SJCRH30 (cell line): Measurements from ENCODE around the gene MYOG. TPM values are rescaled to one million over a fixed set of nuclear protein-coding genes. Genes with fewer than 3 reads are reported as not detected.

Experiments
- DNase-seq, 2 experiments: peaks; one replicate each; pipeline ENCODE4 v3.0.0-alpha.2; 2015 to 2020
- H3K27ac ChIP-seq: fragments of 250-450 bp; sonication (Bioruptor Pico); 2 replicates; pipeline ENCODE4 v1.5.1; 2020; ENCODE audit warnings: mild to moderate bottlenecking, moderate library complexity
- H3K27me3 ChIP-seq: fragments of 250-450 bp; sonication (Bioruptor Pico); 2 replicates; pipeline ENCODE4 v1.5.1; 2020; ENCODE audit warnings: mild to moderate bottlenecking, moderate library complexity
- H3K36me3 ChIP-seq: fragments of 250-450 bp; sonication (Bioruptor Pico); 2 replicates; pipeline ENCODE4 v1.5.1; 2020; ENCODE audit warnings: mild to moderate bottlenecking, moderate library complexity
- H3K4me1 ChIP-seq: fragments of 250-450 bp; sonication (Bioruptor Pico); 2 replicates; pipeline ENCODE4 v1.5.1; 2020; ENCODE audit warnings: mild to moderate bottlenecking, moderate library complexity
- H3K4me3 ChIP-seq: fragments of 250-450 bp; sonication (Bioruptor Pico); 2 replicates; pipeline ENCODE4 v1.5.1; 2020; ENCODE audit warnings: mild to moderate bottlenecking, moderate library complexity
- H3K9me3 ChIP-seq: fragments of 250-450 bp; sonication (Bioruptor Pico); replicated peaks from 2 replicates; pipeline ENCODE4 v1.5.1; 2020; ENCODE audit warnings: mild to moderate bottlenecking, moderate library complexity
- total RNA-seq: library from RNA; depleted of rRNA; stranded (reverse); fragments of >200 nt; shearing (Covaris generic); gene quantifications from 2 replicates; pipeline ENCODE4 v1.2.3, GENCODE V29; 2014

The MYOG gene
- total RNA-seq, 1 experiment from 2014 or later, result 525 TPM

DNA sequence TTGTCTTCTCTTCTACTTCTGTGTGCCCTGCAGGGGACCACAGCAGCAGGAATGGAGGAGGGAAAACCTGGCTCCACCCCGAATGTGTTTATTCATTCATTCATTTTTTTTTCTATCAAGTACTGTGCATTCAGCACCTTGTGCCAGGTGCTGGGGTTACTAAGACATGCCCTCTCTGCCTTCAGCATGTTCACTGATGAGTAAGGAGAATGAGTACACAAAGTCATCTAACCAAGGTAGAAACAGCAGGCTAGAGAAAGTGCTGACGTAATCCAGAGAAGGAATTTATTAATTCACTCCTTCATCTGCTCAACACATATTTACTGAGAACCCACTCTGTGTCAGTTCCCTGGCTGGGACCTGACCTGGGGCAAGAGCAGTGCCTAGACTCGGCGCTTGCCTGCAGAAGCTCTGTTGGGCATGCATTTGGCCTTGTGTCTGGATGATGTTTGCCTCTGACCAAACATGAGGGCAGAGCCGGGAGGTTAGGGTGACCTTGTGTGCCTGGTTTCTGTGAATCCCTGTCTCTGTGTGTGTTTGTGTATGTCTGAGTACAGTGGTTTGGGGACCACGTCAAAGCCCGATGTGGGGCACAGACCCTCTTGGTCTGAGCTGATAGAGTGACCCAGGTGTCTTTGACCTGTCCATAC is 3.3 kb upstream of the MYOG start:
- Histone ChIP-seq H3K9me3 (peaks cover 11% of the 10 kb centered on the region), H3K4me1 (peaks cover 60% of the 10 kb centered on the region), H3K27ac (peak overlapping the region; percentile 96), H3K36me3 (peaks cover 8% of the 10 kb centered on the region), H3K4me3 (no peak overlapping the region), H3K27me3 (no peaks in the 10 kb centered on the region)
- DNase-seq, result no peak

- Histone ChIP-seq H3K27me3 (no peaks in the 10 kb centered on the region), H3K4me1 (peaks cover 62% of the 10 kb centered on the region), H3K4me3 (no peak overlapping the region), H3K9me3 (peaks cover 8% of the 10 kb centered on the region), H3K27ac (peak overlapping the region; percentile 96), H3K36me3 (peaks cover 15% of the 10 kb centered on the region)
- no peak for DNase-seq
These were observed 2.6 kb upstream of the MYOG start for GRCh38 chr1:203088441-203088840.

- DNase-seq, result peak in 1 of 2 experiments; percentile 65
- H3K36me3 ChIP-seq, result peaks cover 25% of the 10 kb centered on the region
- peak overlapping the region; percentile 94 for H3K27ac ChIP-seq
- H3K9me3 ChIP-seq, result no peaks in the 10 kb centered on the region
- peaks cover 65% of the 10 kb centered on the region for H3K4me1 ChIP-seq
- H3K27me3 ChIP-seq, result no peaks in the 10 kb centered on the region
- peak overlapping the region; percentile 79 for H3K4me3 ChIP-seq
These were observed 1.4 kb upstream of the MYOG start for GRCh38 chr1:203086992-203087763.

GRCh38 chr1:203084588-203085527 is 954 bp downstream of the MYOG start:
- peaks cover 43% of the 10 kb centered on the region for H3K4me1 ChIP-seq
- no peaks in the 10 kb centered on the region for H3K9me3 ChIP-seq
- H3K36me3 ChIP-seq, result peaks cover 34% of the 10 kb centered on the region
- DNase-seq, result peak; percentile 83 to 89
- H3K27me3 ChIP-seq, result no peaks in the 10 kb centered on the region
- H3K27ac ChIP-seq, result peak overlapping the region; percentile 94
- H3K4me3 ChIP-seq, result peak overlapping the region; percentile 79

- Histone ChIP-seq H3K4me1 (peaks cover 32% of the 10 kb centered on the region), H3K36me3 (peaks cover 39% of the 10 kb centered on the region), H3K27me3 (no peaks in the 10 kb centered on the region), H3K27ac (no peak overlapping the region), H3K9me3 (no peaks in the 10 kb centered on the region), H3K4me3 (peak overlapping the region; percentile 79)
- no peak for DNase-seq
These were observed 2.3 kb downstream of the MYOG start for GRCh38 chr1:203083463-203083921.

- Histone ChIP-seq H3K4me3 (peak overlapping the region; percentile 79), H3K36me3 (peaks cover 39% of the 10 kb centered on the region), H3K27me3 (no peaks in the 10 kb centered on the region), H3K27ac (no peak overlapping the region), H3K9me3 (no peaks in the 10 kb centered on the region), H3K4me1 (peaks cover 27% of the 10 kb centered on the region)
- peak in 1 of 2 experiments; percentile 4 for DNase-seq
These were observed 3.0 kb downstream of the MYOG start for GRCh38 chr1:203082571-203083462.

DNA sequence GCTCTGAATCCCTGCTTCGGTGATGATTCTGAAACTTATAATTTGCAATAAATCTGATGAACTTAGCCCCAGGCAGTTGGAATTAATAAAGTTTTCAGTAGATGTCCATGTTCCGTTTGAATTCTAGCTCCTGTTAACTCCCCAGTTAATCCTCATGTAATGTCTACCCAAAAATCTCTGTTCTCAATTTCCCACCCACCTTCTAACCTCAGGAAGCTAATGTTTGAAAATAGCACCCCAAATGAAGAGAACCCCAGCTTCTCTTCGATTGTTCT is 3.6 kb downstream of the MYOG start:
- Histone ChIP-seq H3K4me3 (no peak overlapping the region), H3K27me3 (no peaks in the 10 kb centered on the region), H3K27ac (no peak overlapping the region), H3K9me3 (no peaks in the 10 kb centered on the region), H3K4me1 (peaks cover 21% of the 10 kb centered on the region), H3K36me3 (peaks cover 46% of the 10 kb centered on the region)
- DNase-seq, result no peak

DNA sequence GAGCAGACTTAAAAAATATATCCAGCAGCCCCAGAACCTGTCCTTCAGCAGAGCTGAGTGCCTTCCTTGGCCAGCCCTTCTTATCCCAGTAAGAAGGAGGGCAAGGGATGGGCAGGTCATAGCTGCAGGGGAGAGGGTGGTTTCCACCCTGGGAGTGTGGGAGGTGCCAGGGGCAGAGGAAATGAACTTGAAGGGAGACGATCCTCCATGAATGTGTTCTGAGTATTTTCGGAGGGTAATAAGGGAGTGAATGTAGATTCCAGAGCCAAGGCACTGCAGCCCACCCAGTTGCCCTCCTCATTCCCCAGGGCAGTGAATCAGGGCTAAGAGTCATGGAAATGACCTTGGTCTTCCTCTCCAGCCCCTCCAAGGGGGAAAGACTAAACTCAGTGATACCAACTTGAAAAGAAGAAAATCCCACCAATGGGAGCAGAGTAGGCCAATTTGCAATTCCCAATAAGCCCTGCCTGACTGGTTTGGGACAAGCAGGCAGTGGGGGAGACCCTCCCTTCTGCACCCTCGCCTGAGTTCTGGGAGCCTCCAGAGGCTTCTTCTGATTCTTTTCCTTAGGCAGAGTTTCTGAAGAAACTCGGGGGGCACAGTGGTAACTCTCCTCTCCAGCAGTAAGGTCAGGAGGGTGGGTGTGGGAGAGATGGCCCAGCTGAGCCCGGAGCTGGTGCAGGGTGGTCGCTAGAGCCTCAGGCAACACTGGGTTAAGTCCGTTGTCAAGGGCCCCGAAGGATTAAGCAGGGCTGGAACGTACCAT is 4.2 kb downstream of the MYOG start:
- no peaks in the 10 kb centered on the region for H3K27me3 ChIP-seq
- DNase-seq, result no peak
- no peak overlapping the region for H3K27ac ChIP-seq
- H3K4me3 ChIP-seq, result no peak overlapping the region
- no peaks in the 10 kb centered on the region for H3K9me3 ChIP-seq
- peaks cover 16% of the 10 kb centered on the region for H3K4me1 ChIP-seq
- peaks cover 50% of the 10 kb centered on the region for H3K36me3 ChIP-seq

DNA sequence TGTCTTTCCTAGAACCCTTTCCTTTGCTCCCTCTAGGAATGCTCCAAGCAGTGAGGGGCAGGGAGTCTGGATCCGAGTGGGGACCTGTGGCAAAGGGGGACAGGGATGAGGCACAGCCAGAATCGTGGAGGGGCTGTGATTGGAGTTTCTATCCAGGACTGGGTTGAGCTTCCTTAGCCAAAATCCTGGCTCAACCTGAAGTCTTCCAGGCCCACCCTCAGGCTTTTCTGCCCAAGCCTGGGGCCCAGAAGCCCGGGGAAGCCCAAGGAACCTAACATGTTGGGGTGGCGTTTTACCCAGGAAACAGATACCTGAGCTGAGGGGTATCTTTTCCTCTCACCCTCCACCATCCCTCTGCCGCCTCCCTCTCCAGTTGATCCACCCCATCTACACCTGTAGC is 5.4 kb downstream of the MYOG start:
- Histone ChIP-seq H3K27ac (no peak overlapping the region), H3K36me3 (peaks cover 59% of the 10 kb centered on the region), H3K4me3 (no peak overlapping the region), H3K9me3 (no peaks in the 10 kb centered on the region), H3K27me3 (no peaks in the 10 kb centered on the region), H3K4me1 (peaks cover 12% of the 10 kb centered on the region; the same call in 1 of the 2 replicates)
- no peak for DNase-seq

GRCh38 chr1:203078478-203078877 is 7.3 kb downstream of the MYOG start:
- Histone ChIP-seq H3K9me3 (no peaks in the 10 kb centered on the region), H3K27me3 (no peaks in the 10 kb centered on the region), H3K4me1 (peaks cover 10% of the 10 kb centered on the region; the same call in 1 of the 2 replicates), H3K36me3 (peaks cover 54% of the 10 kb centered on the region), H3K27ac (no peak overlapping the region), H3K4me3 (no peak overlapping the region)
- DNase-seq, result no peak

DNA sequence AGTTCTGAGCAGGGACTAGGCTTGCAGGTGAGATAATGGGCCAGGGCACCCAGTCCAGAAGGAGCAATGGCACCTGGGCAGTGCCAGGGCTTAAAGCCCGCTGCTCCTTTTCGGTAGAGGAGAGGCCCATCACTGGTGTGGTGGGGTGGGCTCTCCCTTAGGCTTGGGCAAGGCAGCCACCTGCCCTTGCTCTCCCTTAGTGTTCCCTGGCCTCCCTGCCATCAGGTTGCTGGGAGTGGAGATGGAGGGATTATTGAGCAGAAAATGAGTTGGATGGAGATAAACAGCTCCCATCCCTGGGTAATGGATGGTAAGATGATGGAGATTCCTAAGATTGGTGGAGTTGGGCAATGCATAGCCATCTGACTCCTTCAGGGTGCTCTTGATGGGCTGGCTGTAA is 7.9 kb downstream of the MYOG start:
- H3K4me1 ChIP-seq, result peaks cover 7% of the 10 kb centered on the region; the same call in 1 of the 2 replicates
- no peak for DNase-seq
- no peak overlapping the region for H3K27ac ChIP-seq
- H3K36me3 ChIP-seq, result peaks cover 54% of the 10 kb centered on the region
- no peaks in the 10 kb centered on the region for H3K9me3 ChIP-seq
- no peaks in the 10 kb centered on the region for H3K27me3 ChIP-seq
- no peak overlapping the region for H3K4me3 ChIP-seq

DNA sequence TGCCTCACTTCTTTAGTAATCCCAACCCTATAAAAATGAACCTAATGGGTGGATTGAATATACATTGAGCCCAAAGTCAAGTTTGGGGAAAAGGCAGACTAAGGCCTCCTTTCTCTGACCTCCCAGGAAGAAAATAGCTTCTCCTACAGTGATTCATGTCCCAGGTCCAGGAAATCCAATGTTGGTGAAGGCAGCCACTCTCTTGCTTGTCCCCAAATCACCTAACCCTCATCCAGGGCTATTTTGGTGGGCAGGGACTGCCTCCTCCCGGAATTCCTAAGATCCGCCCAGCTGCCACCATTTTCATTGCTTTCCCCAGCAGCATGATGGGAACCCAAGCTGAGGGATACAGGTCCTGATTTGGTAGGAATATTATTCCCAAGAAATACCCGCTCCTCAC is 8.4 kb downstream of the MYOG start:
- Histone ChIP-seq H3K27ac (no peak overlapping the region), H3K27me3 (no peaks in the 10 kb centered on the region)

DNA sequence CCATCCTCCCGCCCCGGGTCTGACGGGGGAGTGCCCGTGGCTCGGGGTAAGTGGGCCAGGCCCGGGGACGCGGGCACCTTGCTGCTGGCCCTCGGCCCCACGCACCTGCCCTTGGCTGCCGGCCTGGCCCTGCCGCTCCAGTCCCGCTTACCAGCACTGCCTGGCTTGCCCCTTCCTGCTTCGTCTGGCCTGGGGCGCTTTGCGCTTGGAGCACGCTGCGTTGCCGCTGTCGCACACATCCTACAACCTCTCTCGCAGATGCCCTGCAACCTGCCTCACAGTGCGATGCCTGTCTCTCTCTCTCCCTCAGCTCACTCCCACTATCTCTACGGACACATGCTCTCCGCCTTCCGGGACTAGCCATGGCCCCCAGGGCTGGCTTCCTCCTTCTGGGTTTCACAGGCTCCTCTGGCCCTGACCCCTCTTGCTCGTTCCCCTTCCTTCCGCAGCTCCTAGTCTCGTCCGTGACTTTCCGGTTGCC is 9.7 kb downstream of the MYOG start:
- no peak overlapping the region for H3K27ac ChIP-seq
- no peak overlapping the region for H3K4me3 ChIP-seq
- no peaks in the 10 kb centered on the region for H3K27me3 ChIP-seq
- no peaks in the 10 kb centered on the region for H3K9me3 ChIP-seq
- peaks cover 57% of the 10 kb centered on the region for H3K36me3 ChIP-seq
- H3K4me1 ChIP-seq, result no peaks in the 10 kb centered on the region
- no peak for DNase-seq

More for the DNA sequence above, 8.4 kb downstream of the MYOG start:
- H3K9me3 ChIP-seq, result no peaks in the 10 kb centered on the region
- no peak for DNase-seq
- peaks cover 55% of the 10 kb centered on the region for H3K36me3 ChIP-seq
- H3K4me1 ChIP-seq, result peaks cover 2% of the 10 kb centered on the region; the same call in 1 of the 2 replicates
- no peak overlapping the region for H3K4me3 ChIP-seq
